HG02623 (cell line): ENCODE measurements around the gene BATF3.
"Not testable (repeated sequence)": the region's sequence is repeated elsewhere in the genome, so short reads cannot be mapped to it uniquely, and the experiment has no call there.

ENCODE experiments used
- ATAC-seq: cut with Tn5 transposase; IDR thresholded peaks from one replicate; pipeline ENCODE4 v1.9.1; 2021; ENCODE audit warnings: moderate library complexity; ENCODE audit not compliant: unreplicated experiment

The BATF3 gene

DNA sequence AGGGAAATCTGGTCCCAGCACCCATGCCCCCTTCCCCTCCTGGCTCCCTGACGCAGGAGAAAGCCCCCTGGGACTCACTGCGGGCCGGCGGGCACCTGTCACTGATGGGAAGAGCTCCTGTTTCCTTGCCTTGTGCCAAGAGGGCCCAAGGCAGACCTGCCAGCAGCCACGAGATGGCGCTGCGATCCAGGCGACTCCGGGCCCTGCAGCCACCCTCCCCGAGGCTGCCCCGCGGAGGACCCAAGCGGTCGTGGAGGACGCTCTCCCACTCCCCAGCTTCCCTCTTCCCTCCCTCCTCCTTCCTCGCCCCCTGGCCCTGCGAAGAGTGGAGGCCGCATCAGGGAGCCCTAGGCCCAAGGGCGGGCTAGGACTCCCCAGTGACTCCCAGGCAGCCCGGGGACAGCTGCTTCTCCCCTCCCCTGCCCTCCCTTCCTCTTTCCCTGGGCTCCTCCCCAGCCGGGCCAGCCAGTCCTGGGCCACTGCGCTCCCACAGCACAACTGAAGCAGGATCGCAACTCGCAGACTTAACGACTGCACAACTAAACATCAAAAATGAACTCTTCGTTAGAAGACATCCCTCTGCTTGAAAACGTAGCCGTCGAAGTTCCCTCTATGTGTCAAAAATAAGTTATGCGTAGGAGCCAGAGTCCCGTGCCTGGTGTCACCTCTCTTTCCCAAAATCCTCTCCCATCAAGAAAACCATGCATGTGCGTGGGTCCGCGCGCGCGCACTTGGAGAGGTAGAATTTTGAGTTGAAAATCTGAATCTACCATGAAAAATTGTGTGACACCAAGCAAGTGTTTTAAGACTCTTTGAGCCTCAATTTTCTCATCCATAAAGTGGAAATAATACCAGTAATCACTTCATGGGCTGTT lies 34.2 kb downstream of the BATF3 start:
- ATAC-seq, result peak; percentile 89

DNA sequence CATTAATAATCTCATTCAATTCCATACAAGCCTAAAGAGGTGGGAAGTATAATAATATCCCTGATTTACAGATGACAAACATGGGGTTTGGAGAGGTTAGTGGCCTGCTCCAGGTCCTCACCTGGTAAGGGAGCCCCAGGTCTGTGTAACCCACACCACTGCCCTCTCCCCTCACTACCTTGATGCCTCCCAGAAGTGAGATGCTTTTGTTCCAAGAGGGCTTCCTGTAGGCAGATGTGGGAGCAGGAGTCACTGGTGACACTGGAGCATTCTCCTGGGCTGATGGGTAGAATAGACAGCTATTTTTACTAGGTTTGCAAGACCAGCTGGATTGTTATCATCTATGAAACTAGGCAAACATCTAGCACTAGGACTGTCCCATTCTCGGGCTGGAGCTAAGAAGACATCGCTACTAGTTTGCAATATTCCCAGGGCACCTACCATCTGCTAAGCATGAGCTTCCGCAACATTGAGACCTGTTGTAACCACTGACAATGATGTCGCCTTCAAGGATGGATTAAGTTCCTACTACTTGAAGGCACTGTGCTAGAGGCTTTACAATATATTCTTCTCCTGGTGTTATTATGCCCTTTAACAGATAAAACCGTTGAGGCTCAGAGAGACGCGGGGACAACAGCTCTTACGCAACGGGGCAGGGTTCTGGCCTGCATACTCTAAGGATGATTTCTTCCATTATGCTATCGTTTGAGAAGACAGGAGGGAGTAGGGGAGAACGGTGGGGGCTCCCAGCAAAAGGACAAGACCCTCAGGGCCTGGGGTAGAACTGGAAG lies 35.0 kb downstream of the BATF3 start:
- no peak for ATAC-seq

DNA sequence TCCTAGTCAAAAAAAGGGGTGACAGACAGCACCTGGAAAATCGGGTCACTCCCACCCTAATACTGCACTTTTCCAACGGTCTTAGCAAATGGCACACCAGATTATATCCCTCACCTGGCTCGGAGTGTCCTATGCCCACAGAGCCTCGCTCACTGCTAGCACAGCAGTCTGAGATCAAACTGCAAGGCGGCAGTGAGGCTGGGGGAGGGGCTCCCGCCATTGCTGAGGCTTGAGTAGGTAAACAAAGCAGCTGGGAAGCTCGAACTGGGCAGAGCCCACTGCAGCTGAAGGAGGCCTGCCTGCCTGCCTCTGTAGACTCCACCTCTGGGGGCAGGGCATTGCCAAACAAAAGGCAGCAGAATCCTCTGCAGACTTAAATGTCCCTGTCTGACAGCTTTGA lies 41.4 kb downstream of the BATF3 start:
- ATAC-seq, result not testable (repeated sequence)

DNA sequence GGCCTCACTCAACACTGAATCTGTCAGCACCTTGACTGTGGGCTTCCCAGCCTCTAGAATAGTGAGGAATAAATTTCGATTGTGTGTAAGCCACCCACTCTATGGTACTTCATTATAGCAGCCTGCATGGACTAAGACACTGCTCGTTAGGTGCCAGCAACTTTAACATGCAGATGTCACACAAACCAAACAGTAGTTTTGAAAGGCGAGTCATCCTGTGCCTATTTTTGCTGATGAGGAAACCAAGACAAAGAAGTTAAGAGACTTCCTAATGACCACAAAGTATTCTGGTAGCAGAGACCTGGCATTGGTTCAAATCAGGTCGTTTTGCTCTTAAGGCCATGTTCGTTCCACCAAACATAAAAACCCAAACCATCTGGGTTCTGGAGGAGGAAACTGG lies 42.9 kb downstream of the BATF3 start:
- no peak for ATAC-seq

DNA sequence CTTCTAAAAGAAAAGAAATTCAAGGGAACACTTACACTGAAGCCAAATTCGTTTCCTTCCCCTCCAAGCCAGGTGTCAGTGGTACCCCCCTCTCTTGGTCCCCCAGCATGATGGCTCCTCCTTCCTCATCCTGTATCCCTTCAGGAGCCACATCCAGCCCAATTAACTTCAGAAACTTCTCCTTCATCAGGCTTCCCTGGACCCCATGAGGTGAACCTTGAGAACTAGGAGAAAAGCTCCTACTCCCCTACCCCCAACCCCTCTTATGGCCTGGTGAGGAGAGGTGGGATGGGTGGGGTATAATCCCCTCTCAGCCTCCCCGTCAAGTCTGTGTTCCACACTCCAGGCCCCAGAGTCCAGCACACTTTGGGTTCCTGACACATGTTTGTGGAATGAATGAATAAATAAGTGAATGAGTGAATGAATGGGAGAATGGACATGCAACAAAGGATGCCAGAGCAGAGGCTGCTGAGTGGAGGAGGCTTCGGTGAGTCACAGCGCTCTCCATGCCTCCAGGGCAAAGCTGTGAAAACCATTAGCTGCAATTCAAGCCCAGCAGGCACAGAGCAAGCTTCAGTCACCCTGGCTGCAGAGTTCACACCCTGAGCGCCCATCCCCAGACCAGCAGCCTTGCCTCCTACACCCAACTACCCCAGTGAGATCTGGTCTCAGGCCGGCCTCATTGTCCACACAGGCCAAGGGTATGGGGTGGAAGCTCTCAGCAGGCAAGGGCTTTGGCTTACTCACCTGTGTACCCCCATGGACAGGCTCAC lies 43.8 kb downstream of the BATF3 start:
- no peak for ATAC-seq

DNA sequence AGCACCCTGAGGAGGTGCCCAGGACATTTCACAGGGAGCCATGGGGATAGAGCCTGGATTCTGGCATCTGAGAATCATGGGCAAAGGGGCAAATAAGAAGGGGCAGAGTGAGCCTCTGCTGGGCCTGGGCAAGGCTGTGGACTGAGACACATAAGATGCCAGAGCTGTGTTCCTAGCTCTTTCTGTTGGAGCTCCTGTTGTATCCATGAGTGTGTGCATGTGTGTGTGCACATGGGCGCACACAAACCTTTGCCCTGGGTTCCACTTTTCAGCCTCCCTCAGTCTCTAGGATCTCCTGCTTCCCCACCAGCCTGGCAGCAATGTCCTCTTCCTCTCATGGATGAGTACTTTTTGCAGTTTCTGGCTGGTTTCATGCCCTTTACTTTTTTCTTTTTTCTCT lies 47.0 kb downstream of the BATF3 start:
- ATAC-seq, result no peak

DNA sequence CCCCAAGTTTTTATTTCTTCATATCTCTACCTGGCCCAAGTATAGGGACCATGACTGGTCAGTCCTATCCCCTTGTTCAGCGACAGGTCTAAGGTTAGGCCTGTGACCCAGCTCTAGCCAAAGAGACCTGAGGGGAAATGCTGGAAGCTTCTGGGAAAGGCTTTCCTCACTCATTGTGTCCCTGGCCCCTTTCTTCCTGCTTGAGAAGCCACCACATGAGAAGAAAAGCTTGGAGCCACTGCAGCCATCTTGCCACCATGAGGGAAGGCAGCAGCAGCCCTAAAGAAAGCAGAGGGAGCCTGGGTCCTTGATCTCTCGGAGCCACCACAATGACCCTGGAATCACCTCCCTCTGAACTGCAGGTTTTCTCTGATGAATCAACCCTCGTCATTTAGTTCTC lies 47.7 kb downstream of the BATF3 start:
- no peak for ATAC-seq

DNA sequence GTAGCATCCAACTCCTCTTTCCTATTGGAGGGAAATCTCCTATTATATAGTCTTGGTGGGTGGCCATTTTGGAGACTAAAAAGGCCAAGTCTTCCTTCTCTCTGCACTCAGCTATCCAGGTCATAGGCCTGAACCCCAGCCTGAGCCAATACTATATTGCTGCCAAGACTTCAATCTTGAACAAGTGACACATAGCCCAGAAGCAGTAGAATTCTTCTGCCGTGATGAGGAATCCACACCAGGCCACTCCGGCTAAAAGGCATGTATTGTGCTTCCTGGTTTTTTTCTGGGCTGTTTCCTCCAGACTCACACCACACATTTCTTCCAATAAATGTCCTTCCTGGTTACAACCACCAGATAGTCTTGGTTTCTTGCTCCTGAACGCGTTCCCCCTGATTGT lies 48.1 kb downstream of the BATF3 start:
- ATAC-seq, result no peak

DNA sequence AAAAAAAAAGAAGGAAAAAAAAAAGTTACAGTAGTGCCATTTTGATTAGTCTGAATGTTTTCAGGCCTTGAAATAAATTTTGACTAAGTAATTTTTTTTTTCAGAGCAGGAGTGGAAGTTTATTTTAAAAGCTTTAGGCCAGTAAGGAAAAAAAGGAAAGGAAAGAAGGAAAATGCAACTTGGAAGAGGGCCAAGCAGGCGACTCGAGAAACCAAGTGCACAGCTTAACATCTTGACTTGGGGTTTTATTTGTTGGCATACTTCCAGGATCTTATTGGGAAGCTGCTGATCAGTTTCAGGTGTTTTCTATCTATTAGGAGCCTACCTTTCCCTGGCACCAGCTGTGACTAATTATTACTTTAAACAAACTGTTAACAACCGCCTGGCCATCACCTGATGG lies 49.4 kb downstream of the BATF3 start:
- ATAC-seq, result no peak

DNA sequence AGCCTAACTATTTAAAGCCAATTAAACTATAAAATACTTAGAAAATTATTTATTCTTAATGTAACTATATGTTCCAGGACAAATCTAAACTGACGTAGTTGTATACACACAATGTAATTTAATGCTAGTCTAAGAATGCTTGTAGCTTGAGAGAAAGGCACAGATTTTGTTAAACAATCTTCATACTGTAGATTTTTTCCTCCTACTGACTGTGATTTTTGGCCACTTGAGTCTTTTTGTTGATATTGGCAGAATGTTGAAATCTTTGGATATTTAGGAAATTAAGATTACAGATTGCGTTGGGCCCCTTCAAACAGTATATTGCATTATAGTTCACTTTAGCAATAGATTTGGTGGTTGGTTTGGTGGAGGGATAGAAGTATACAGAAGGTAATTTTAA lies 50.6 kb downstream of the BATF3 start:
- no peak for ATAC-seq

DNA sequence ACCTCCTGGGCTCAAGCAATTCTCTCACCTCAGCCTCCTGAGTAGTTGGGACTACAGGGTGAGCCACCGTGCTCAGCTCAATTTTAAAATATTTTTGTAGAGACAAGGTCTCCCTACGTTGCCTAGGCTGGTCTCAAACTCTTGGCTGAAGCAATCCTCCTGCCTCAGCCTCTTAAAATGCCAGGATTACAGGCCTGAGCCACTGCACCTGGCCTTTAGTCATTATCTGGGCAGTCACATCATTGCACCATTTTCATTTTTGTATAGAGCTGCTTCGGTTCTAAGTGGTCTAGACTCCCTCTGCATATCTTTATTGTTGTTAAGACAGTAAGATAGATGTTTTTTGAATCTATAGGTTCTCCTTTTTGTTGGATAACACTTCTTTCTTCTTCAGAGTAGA lies 51.2 kb downstream of the BATF3 start:
- no peak for ATAC-seq

DNA sequence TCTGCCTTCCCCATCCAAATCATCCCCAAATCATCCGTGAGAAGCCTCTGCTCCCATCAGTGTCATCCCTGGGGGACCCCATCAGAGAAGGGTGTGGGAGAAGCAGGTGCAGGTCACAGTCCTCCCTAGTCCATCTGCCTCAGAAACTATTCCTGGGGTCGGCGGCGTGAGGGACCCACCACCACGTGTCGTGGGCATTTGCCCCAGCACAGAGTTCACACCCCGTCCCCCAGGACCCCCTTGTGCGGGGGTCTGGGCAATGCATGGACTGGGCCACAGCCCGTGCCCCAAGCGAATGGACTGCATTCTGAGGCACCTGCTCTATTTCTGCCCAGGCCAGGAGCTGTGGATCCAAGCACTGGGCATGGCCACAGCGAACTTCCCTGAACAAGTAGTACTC lies 52.6 kb downstream of the BATF3 start:
- no peak for ATAC-seq

DNA sequence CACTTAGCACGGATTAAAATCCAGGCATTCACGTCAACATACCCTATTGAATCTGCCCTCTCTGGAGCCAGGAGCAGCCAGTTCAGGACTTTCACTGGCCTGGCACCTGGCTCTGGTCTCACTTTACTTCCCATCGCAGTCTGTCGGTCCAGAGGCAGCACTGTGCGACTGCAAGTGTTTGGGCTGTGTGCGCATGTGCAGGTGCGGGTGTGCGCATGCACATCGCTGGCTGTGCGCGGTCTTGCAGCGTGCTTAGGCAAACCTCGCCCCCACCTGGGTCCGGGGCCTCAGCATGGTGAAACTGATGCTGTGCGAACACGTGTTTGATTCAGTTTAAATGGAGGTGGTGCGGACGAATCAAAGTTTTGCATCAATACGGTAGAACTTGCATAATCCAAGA lies 53.1 kb downstream of the BATF3 start:
- no peak for ATAC-seq

DNA sequence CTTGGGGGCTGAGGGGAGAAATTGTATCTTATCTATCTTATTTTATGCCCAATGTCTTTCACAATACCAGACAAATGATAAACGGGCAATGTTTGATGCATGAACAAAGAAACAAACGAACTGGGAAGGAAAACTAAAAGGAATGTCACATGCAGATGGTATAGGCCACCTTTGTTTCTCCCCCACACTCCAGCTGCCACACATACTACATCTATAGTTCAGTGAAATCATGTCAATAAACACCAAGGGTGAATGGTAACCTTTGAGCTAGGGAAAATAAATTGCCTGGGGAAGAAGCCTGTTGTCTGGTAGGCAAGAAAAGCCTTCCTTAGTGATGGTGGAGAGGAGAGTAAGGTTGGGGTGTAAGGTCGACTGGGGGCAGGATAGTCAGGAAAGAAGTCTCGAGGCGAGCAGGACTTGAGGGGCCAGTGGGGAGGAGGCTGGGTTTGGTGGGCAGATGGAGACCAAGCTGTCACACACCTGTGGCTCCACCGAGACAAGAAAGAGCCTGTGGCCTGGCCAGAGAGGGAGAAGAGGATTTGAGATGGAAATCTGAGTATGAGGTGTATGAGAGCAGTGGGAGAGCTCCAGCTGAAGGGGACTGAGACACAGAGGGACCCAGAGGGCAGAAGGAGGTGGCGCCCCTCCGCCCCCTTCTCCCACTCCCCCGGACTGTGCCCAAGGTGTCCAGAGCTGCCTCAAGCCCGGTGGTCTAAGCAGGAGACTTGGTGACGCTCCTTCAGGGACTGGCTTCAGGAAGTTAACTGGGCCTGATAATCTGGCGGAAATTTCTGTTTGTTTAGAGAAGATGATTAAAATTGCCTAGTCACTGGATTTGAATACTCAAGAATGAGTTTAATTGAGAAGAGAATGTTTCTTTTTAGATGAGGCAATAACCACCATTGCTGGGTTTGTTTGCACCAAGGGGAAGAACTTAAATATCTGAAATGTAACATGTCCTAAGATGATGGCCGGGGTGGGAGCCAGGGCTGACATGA lies 53.8 kb downstream of the BATF3 start:
- ATAC-seq, result no peak

DNA sequence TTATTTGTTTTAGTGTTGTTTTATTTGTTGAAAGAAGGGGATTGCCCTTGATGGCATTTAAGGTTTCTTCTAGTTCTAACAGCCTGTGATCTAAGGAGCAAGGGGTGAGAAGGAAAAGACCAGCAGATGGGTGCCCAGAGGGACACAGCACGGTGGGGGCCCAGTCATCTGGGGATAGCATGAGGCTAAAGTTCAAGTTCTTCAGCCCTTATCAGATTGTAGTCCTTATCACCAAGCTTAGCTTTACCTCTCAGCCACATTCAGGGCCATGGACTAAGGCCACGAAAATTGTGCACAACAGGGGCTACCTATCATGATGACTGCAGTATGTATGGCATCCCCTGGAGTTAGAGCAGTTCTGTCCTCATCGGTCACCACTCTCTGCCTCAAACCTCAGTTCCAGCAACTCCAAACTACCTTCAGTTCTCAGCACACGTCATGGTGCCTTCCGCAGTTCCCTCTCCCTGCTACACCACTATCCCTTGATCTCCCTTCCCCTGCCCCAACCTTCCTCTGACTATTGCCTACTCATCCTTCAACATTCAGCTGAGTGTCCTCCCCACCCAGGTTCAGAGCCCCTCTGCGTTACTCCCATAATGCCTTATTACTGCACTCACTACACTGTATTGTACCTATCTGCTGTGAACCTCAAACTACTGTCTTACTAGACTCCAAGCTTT lies 54.6 kb downstream of the BATF3 start:
- no peak for ATAC-seq

DNA sequence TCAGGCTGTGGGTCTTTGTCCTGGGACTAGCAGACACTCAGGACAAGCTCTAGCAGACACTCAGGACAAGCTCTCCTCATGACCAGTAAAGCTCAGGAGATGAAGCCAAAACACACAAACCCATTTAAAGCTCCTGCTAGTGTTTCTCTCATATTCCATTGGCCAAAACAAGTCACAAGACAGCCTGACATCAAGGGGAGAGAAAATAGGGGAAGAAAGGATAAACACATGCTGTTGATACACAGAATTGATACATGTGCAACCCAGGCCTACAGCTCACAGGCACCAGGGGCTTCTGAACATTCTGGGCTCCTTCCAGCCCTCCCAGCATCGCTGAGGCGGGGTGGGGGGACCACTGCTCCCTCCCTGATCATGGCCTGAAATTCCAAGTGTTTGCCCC lies 55.8 kb downstream of the BATF3 start:
- ATAC-seq, result no peak

DNA sequence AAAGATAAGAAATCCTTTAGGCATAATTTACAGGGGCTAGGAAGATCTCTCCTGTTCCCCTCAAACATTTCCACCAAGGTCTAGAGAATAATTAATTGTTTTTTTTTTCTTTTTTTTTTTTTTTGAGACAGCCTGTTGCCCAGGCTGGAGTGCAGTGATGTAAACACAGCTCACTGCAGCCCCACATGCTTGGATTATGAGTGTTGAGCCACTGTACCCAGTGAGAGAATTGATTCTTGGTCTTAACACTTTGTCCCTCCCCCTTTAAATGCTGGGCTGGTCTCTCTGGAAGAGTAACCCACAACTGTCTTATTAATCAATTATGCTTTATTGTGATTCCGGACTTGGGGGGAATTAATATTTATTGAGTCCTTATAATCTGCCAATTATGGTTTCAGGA lies 57.7 kb downstream of the BATF3 start:
- ATAC-seq, result no peak

DNA sequence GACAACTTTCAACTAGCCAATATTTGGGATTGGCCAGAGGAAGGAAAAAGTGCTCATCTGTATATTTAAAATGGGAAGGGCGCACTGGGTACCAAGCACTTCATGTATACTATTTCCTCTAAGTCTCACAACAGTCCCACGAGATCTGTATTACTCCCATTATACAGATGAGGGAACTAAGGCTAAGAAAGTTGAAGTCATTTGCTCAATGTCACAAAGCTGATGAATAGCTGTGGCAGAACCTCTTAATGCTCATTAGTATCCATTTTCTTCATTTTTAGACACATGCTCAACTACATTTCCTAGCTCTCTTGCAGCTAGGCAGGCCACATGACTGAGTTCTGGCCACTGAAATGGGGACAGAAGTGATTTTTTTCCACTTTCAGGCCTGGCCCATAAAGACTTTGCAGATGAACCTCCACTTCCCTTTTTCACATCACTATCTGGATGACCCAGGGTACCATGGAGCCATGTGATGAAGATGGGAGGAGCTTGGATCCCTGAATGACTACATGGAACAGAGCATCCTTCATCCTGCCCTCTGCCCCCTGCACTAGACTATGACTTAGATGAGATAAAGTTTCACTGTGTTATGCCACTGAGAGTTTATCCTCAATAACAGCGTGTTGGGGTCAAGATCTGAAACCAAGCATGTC lies 59.3 kb downstream of the BATF3 start:
- ATAC-seq, result no peak

DNA sequence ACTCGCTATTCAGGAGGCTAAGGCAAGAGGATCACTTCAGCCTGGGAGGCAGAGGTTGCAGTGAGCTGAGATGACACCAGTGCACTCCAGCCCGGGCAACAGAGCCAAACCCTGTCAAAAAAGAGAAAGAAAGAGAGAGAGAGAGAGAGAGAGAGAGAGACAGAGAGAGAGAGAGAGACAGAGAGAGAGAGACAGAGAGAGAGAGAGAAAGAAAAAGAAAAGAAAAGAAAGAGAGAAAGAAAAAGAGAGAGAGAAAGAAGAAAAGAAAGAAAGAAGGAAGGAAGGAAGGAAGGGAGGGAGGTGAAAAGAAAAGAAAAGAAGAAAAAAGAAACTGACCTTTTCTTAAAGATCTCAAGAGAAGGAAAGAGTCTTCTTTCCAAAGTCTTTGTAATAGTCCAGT lies 60.1 kb downstream of the BATF3 start:
- not testable (repeated sequence) for ATAC-seq
